Brain pericyte (primary cell): ENCODE data around the gene DLG2.

Experiments
- DNase-seq: peaks from one replicate; pipeline ENCODE4 v3.0.0-alpha.2; 2012; ENCODE audit warnings: low read depth, low spot score

The DLG2 gene

DNA sequence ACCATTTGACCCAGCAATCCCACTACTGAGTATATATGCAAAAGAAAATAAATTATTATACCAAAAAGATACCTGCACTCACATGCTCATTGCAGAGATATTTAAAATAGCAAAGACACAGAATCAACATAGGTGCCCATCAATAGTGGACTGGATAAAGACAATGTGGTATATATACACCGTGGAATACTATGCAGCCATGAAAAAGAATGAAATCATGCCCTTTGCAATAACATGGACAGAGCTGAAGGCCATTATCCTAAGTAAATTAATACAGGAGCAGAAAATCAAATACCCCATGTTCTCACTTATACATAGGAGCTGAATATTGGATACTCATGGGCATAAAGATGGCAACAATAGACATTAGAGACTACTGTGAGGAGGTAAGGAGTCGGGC is 68.7 kb downstream of the DLG2 start:
- no peak for DNase-seq

DNA sequence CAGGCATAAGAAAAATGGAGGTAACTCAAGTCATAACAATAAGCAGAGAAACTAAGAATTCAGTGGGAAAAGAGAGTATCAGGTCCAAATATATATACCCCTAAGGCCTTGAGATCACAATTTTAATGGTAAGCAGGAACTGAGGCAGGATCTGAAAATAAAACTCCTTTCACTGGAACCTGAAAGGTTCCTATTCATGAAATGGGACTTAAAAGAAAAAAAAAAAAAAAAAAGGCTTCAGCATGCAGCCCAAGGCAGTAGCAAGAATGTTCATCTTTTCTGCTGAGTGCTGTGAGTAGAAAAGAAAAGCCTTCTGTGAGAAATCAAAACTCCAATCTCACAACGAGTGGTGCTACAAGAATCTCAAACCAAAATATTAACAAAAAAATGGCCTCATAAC is 75.3 kb downstream of the DLG2 start:
- no peak for DNase-seq

DNA sequence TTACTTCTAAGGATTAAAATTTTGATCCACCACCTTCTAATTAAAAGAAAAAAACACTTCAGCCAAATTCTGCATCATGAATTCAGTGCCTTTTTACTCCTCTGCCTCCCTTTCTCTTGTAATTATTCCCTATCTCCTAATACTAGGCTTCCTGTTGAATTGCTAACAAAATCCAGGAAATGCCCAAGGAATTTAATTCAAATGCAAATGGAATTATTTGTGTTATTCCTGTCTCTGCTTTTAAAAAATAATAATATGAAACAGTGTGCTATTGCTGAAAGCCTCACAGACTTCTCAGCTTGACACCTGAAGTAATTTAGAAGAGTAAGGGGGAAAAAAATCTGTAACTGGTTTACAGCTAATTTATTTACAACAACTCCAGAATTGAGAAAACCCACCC is 85.5 kb downstream of the DLG2 start:
- no peak for DNase-seq

DNA sequence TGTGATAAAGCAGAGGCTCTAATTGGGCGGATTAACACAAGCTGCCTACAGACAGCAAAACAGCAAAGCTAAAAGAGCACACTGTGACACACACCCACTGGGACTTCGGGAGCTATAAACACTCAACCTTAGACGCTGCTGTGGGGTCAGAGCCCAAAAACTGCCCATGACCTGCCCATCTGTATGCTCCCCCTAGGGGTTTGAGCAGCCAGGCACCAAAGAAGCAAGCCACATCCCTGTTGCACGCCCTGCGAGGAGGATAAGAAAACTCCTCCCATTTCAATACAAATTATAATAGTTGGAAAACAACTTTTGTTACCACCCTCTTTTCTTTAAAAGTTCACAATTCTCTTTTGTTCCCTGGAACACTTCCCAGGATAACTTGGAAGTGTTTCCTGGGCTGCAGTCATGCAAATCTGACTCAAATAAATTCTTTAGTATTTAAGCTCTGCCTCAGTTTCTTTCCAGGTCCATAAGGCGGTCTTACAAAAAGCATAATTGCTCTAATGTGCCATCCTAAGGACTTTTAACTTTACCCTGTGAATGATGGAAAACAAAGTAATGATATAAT is 86.4 kb downstream of the DLG2 start:
- no peak for DNase-seq

DNA sequence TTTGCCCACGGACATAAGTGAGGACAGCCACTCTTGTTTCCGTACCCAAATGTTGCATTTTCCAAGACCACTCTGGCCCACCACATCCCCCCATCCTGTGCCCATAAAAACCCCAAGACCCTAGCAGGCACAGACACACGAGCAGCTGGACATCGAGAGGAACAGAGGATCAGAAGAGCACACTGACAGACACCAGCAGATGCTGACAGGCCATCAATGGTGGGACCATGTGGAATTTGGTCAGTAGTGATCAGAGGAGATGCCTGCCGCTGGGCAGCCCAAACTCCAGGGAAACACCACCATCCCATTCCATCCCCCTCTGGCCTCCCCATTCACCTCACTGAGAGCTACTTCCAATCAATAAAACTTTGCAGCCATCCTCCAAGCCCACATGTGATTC is 87.0 kb downstream of the DLG2 start:
- DNase-seq = no peak

DNA sequence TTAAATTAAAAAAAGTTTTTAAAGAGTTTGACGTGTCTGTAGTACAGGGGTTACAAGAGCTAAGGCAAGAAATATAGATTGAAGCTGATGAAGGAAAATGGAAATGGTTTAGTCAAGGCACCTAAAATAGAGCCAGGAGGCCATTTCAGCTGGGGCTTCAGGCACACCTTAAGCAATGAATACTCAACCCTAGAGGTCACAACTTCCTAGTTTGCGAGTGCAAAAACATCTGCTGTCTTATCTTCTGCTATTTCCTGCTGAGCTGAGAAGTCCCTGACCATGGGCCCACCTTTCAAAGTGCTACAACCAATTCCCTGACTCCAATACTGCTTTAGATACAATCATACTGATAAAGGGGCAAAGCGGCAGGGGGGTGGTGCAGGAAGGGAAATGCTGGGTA is 87.4 kb downstream of the DLG2 start:
- no peak for DNase-seq

DNA sequence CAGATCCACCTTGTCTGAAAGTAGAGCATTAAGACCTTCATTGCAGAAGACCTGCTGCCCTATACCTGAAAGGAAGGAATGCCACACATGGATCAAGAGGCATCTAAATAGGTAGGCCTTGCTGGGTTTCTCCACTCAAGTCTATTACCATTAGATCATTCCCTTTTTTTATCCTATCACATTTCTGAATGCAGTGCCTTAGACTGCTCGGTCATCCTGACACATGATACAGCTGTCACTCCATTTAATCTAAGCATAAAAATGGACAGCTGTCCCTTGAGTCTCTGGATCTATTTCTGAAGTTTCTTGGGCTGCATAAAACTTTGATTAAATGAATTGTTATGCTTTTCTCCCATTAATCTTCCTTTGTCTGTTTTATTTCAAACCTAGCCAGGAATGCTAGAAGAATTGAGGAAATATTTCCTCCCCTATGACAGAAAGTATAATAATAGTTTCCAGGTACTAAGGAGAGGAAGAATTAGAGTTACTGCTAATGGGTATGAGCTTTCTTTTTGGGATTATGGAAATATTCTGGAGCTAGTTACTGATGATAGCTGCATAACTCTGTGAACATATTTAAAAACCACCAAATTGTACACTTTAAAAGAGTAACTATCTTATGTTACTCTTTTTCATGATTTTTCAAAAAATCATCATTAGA is 88.0 kb downstream of the DLG2 start:
- no peak for DNase-seq

DNA sequence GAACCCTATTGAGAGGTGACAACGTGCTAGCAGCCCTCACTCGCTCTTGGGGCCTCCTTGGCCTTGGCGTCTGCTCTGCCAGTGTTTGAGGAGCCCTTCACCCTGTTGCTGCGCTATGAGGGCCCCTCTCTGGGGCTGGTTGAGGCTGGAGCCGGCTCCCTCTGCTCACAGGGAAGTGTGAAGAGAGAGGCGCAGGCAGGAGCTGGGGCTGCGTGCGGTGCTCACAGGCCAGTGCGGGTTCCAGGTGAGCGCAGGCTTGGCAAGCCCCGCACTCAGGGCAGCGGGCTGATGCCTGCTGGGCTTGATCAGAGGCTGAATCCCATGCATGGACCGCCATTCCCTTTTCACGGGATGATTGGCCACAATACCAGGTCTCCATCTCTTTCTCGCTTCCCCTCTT is 90.7 kb downstream of the DLG2 start:
- DNase-seq = no peak

DNA sequence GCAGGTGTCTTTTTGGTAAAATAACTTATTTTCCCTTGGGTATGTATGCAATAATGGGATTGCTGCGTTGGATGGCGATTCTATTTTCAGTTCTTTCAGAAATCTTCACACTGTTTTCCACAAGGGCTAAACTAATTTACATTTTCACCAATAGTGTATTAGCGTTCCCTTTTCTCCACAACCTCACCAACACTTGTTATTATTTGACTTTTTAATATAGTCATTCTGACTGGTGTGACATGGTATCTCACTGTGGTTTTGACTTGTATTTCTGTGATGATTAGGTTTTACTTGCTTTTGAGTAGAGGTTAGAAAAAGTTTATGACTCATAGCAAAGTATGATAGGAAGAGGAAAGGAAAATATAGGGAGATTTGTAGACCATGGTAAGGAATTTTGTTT is 92.3 kb downstream of the DLG2 start:
- DNase-seq = no peak

DNA sequence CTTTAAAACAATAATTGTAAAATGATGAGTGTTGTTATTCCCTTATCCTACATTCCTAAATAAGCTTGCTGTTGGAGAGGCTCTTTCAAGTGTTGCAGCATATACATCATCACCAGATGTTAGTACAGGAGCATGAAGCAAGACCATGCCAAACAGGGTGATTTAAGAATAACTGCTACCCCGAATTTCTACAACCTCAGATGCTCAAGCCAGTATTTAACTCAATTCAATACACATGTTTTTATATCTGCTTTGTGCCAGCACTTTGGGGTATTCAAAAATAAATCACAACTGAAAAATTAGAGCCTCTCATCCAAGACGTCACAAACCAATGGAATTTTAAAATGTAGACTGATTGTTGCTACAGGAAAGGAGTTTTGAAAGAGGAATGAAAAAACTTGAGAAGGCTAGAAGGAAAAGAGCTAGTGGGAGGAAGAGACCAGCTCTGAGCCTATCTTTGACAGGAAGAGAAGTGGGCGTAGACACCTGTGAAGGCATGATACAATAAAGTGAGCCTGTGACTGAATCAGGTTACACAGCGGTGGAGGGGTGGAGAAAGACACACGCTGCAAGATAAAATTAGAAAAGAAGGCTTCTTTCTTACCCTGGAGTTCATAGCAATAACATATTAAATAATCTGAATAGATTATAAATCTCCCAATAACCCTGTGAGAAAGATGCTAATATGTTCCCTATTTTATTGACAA is 95.8 kb downstream of the DLG2 start:
- no peak for DNase-seq

DNA sequence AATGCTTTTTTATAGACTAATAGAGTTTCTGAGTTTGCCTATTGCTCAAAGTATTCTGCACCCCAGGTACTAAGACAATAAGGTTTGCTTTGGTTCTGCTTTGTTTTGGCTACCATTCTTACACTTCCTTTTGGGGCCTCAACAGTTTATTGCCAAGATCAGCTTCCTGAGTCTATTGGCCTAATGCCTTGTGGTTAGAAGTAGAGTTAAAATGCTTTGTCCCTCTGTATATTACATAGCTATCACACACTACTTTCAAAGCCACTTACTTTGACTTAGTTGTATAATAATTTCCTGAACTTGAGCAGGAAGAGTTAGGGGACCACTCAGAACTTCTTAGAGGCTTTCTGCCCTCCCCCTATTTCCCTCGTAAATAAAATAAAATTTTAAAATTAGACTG is 96.5 kb downstream of the DLG2 start:
- no peak for DNase-seq

DNA sequence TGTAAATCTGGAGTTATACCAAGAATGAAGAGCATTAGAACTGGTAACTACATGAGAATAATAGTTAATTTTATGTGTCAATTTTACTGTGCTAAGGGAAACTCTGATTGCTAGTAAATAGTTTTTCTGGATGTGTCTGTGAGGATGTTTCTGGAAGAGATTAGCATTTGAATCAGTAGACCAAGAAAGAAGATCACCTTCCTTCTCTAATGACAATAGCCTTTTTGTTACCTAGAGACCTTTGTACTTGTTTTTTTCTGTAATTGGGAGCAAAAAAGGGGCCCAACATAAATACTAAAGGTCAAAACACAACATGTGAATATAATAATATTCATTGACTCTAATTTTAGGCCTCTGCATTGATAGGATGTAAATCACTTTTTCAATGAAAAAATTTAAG is 100.6 kb downstream of the DLG2 start:
- no peak for DNase-seq

DNA sequence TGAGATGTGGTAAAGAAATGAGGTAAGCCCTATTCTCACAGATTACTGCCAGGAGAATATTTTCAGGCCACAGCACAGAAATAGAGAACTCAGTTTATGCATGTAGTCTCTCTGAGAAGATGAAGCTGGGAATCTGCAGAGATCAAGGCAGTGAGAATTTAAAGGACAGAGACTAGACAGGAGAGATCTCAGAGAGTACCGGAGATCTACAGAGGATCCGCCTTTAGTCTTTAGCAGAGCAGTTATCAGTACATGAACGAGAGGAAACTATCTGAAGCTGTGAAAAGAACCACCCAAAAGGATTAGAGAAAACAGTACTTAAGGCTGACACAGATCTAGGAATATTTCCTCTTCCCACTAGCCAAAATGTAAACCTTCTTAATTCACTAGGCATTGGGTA is 101.5 kb downstream of the DLG2 start:
- DNase-seq = no peak

DNA sequence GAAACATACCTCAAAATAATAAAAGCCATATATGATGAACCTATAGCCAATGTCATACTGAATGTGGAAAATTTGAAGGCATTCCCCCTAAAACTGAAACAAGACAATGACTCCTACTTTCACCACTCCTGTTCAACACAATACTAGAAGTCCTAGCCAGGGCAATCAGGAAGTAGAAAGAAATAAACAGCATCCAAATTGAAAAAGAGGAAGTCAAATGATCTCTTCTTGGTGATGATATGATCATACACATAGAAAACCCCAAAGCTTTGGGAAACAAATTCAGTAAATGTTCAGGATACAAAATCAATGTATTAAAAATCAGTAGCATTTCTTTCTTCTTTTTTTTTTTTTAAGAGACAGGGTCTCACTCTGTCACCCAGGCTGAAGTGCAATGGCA is 109.9 kb downstream of the DLG2 start:
- no peak for DNase-seq

DNA sequence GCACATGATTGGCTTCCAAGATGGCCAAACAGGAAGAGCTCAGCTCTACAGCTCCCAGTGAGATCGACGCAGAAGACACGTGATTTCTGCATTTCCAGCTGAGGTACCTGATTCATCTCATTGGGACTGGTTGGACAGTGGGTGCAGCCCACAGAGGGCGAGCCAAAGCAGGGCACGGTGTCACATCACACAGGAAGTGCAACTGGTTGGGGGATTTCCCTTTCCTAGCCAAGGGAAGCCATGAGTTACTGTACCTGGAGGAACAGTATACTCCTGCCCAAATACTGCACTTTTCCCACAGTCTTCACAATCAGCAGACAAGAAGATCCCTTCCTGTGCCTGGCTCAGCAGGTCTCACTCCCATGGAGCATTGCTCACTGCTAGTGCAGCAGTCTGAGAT is 131.2 kb downstream of the DLG2 start:
- no peak for DNase-seq

DNA sequence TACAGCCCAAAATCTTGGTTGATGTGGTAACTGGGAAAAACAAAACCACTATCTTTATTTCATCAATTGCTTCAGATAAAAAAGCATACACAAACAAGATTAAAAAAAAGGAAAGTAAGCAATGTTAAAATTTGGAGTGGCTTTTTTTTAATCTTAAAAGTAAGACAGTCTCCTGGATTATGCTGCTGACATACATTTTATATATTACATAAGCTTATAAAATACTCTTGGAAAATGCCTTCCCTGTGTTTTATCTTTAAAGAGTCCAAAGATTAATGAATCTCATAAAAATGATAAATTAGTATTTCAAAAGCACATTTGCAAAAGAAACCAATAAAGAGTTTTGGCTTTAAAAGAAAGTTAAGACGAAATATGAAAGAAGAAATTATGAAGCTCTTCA is 132.7 kb downstream of the DLG2 start:
- no peak for DNase-seq

DNA sequence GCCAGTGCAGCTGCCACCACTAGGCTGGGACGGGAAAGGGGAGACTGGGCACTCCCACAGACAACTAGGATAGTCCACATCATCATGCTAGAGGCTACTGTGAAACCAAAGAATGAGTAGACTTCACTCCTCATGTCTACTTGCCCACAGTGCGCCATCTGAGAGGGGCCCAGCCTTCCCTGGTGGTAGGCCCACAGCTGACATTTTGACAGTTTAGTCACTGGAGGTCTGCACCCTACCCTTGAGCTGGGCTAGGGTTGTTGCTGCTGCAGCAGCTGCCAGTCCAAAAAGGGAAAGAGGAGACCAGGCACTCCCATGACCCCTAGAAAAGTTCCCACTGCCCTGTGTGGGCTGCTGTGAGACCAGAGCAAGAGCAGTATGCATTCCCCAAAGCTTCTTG is 141.2 kb downstream of the DLG2 start:
- DNase-seq = no peak

DNA sequence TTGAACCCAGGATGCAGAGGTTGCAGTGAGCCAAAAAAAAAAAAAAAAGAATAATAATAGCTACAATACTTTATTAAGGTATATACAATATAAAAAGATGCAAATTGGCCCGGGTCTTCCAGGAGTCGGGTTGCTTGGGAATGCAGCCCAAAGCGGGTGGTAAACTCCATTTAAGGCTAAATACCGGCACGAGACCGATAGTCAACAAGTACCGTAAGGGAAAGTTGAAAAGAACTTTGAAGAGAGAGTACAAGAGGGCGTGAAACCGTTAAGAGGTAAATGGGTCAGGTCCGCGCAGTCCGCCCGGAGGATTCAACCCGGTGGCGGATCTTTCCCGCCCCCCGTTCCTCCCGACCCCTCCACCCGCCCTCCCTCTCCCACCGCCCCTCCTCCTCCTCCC is 143.3 kb downstream of the DLG2 start:
- DNase-seq = no peak

DNA sequence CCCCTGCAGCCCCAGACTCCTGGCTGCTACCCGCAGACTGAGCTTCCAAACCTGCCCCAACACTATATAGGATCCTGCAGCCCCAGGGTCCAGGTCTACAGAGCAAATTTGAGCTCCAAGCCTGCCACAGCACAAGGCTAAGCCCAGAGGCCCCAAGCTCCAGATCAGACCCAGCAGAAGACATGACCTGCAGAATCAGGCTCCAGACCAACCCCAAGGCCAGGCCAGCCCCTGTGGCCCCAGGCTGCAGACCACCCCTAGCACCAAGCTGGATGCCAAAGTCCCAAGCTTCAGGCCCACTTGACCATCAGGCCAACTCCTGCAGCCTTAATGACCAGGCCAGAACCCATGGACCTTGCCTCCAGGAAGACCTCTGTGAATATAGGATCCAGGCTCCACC is 145.3 kb downstream of the DLG2 start:
- no peak for DNase-seq

DNA sequence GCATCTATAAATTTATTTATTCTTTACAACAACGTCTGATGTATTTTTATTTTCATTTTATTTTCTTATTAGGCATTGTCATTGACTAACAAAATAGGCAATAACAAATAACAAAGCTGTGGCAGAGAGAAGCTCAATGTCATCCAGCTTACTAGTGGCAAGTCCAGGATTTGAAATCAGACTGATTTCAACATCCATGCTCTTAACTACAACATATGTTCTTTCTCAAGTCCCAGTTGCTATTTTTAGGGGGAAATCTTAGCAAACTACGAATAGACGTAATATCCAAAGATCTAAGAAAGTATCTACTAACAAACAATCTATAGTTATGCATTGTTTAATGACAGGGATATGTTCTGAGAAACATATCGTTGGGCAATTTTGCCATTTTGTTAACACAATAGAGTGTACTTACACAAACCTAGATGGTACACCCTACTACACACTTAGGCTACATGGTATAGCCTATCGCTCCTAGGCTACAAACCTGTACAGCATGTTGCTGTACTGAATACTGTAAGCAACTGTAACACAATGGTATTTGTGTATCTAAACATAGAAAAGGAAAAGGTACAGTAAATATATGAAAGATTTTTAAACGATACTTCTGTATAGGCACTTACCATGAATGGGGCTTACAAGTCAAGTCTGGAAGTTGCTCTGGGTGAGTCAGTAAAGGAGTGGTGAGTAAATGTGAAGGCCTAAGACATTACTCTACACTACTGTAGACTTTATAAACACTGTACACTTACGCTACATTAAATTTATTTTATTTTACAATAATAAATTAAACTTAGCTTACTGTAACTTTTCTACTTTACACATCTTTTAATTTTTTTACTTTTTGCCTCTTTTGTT is 151.3 kb downstream of the DLG2 start:
- no peak for DNase-seq

DNA sequence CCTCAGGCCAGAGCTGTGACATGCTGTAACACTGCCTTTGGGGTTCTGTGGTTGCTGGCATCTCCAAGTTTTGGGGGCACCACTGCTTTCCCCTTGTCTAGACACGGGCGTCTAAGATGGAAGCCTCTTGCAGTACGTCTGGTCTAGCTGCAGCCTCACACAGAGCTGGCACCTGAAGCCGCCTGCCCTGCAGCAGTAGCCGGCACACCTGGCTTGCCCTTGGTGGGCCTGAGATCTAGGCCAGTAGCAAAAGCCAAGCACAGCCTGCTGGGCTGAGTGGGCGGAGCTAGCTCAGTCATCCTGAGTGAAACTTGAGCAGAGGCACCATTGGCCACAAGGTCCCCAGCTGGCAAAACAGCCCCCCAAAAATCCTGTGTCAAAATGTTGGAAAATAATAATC is 154.2 kb downstream of the DLG2 start:
- no peak for DNase-seq

DNA sequence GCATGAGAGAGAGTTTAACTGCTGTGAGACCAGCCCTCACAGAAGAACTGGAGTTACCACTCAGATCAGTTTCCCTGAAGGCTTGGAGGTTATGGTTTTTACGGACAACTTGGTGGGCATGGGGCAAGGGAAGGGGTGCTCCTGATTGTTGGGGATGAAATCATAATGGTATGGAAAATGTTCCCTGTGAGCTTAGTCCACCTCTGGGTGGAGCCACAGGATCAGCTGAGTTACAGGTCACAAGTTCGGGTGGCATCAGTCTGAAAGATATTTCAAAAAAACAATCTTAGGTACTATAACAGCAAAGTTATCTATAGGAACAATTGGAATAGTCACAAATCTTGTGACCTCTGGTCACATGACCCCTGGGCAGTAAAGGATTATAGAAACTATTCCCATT is 162.9 kb downstream of the DLG2 start:
- no peak for DNase-seq

DNA sequence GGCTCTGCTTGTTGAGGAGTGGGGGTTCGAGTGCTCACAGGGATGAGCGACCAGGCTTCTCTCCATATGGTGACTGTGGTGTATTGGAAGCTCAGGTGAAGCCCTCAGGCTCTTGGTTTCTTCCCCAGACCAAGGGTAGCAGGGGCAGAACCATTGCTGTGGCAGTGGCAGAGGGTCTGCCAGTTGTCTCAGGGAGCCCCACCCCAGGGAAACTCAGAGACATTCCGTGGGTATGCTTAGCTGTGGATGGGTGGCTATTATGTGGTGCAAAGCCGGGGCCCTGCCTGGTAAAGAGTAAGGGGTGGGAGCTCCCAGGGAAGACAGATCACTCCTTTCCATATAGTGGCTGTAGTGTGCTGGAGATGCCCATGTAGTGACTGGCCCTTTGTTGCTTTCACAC is 167.8 kb downstream of the DLG2 start:
- no peak for DNase-seq
